ENCODE data around the gene SPTBN4.
"Not testable (repeated sequence)": the region's sequence is repeated elsewhere in the genome, so short reads cannot be mapped to it uniquely, and the experiment has no call there.

SPTBN4 gene

DNA sequence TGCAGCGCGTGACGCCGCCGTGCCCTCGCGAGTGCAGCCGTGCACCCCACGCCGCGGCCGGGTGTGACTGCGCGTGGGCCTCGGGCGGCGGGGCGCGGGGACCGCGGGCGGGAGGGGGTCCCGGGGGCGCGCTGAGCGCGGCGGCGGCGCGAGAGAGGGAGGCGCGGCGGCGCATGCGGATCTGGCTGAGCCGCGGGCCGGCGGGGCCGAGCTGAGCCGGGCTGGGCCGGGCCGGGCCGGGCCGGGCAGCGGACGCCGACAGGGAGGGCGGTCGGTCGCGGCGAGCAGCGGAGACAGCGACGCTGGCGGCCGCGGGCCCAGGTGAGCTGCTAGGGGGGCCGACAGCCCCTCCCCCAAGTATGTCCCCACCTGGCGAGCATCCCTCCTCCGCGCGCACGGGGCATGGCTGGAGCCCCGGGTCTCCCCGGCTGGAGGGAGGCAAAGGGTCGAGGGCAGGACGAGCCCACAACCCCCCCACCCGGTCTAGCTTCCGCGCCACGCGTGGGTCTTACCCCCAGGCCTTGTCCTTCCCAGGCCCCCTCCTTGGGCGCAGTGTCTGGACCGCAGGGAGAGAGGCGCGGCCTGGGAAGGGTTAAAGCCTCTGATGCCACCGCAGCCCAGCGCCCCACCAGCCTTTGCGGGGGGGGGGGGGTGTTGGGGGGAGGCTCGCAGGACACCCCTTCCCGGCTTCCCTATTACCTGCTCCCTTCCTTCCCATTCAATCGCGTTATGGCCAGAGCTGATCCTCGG is at the start of gene SPTBN4:
Gene SPTBN4, plus strand, starts transcription at position 17 of the 750 bp plus-strand sequence. CDS start 5,621 bp downstream, outside the sequence.
- no peak for DNase-seq

GRCh38 chr19:40417643-40417981 is 49.2 kb upstream of the SPTBN4 start:
- DNase-seq = no peak

DNA sequence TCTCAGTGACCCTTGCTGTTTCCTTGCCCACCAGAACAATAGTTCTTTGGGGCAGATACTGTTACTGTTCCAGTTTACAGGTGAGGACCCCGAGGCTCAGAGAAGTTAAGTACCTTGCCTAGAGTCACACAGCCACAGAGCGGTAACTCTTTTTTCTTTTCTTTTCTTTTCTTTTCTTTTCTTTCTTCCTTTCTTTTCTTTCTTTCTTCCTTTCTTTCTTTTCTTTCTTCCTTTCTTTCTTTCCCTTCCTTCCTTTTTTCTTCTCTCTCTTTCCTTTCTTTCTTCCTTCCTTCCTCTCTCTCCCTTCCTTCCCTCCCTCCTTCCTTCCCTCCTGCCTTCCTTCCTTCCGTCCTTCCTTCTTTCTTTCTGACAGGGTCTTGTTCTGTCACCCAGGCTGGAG is 48.8 kb upstream of the SPTBN4 start:
- DNase-seq = no peak

DNA sequence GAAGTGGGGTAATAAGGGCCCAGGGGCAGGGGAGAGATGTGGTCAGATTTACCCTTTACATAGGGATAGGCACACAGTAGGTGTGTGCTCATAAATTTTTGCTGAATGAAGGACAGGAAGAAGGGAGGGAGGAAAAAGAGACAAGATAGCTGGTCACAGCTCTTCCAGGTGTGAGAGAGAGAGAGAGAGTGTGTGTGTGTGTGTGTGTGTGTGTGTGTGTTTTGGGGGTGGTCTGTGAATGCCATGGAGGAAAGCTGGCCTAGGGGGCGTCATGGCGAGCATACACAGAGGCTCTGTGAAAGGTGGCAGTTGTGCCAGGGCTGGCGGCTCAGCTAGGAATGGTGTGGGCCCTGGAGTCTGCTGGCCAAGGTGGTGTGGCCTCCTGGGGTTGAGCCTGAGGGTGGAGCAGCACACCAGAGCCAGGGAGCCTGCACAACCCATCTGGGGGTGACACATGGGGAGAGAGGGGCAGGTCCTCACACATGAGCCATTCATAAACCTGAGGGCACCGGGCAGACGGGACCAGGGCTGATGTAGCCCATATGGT is 47.7 kb upstream of the SPTBN4 start:
- DNase-seq = no peak

GRCh38 chr19:40419780-40420179 is 47.0 kb upstream of the SPTBN4 start:
- no peak for DNase-seq

DNA sequence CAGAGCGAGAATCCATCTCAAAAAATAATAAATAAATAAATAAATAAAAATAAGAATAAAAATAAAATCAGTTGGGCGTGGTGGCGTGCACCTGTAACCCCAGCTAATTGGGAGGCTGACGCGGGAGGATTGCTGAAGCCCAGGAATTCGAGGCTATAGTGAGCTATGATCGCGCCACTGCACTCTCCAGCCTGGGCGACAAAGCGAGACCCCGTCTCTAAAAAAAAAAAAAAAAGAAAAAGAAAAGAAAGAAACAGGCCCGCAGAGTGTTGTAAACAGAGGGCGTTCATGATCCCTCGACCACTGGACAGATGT is 46.4 kb upstream of the SPTBN4 start:
- no peak for DNase-seq

GRCh38 chr19:40420766-40421765 is 45.7 kb upstream of the SPTBN4 start:
- no peak for DNase-seq

- DNase-seq = no peak
These were observed 44.6 kb upstream of the SPTBN4 start for GRCh38 chr19:40421993-40422747.

- no peak for DNase-seq
These were observed 43.8 kb upstream of the SPTBN4 start for GRCh38 chr19:40422748-40423566.

DNA sequence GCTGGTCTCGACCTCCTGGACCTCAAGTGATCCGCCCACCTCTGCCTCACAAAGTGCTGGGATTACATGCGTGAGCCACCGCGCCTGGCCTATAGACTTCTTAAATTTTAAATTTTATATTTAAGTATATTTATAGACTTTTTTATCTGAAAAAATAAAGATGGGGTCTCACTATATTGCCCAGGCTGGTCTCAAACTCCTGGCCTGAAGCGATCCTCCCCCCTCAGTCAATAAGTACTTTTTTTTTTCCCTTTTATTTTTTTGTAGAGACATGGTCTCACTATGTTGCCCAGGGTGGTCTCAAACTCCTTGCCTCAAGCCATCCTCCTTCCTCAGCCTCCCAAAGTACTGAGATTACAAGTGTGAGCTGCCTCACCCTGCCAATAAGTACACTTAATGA is 42.9 kb upstream of the SPTBN4 start:
- no peak for DNase-seq

DNA sequence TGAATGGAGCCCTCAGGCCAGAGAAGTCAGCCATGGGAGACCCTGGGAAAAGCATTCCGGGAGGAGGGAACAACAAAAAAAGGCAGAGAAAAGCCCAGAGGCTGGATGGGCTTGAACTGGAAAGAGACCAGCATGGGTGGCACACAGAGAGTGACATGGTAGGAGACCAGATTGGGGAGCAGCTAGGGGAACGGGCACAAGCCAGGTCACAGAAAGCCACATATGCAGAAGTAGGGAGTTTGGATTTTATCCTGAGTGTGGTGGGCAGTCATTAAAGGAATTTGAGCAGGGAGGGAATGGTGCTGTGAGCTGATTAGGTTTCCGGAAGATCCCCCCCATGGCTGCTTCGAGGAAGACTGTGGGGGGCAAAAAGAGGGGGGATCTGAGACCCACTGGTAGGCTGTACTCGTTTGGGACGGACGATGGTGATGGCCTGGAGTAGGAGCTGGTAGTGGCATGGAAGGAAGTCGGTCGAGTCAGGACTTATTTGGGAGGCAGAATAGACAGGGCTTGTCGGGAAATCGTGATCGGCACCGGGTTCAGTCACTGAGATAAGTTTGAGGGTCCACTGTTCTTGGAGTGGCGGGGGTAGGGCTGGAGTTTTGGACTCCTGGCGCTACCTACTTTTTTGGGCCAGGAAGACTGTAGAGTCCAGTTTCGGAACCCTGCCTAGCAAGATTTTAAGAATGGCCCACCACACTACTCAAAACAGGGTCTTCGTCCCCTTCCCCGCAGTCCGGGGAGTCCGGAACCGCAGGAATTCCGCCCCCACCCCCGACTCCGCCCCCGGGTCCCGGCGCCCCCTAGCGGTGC is 42.0 kb upstream of the SPTBN4 start:
- DNase-seq = no peak

GRCh38 chr19:40425450-40426287 is 41.1 kb upstream of the SPTBN4 start, which contains the start of gene SERTAD1:
Gene SERTAD1, minus strand, starts transcription at chr19:40425992. Its CDS starts 2,446 bp downstream, at chr19:40423546.
- peak; percentile 93 for DNase-seq

GRCh38 chr19:40428197-40428596 is 38.6 kb upstream of the SPTBN4 start:
- not testable (repeated sequence) for DNase-seq

GRCh38 chr19:40430242-40430641 is 36.6 kb upstream of the SPTBN4 start:
- DNase-seq = not testable (repeated sequence)

GRCh38 chr19:40431698-40432097 is 35.1 kb upstream of the SPTBN4 start:
- no peak for DNase-seq

DNA sequence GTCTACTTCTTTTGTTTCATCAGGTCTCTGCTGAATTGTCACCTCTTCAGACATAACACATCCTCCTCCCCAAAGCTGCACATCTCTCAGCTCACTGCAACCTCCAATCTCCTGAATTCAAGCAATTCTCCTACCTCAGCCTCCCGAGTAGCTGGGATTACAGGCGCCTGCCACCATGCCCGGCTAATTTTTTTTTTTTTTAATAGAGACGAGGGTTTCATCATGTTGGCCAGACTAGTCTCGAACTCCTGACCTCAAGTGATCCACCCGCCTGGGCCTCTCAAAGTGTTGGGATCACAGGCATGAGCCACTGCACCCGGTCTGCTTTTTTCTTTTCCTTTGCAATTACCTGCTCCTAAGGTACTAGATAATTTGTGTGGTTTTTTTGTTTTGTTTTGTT is 34.0 kb upstream of the SPTBN4 start:
- not testable (repeated sequence) for DNase-seq

DNA sequence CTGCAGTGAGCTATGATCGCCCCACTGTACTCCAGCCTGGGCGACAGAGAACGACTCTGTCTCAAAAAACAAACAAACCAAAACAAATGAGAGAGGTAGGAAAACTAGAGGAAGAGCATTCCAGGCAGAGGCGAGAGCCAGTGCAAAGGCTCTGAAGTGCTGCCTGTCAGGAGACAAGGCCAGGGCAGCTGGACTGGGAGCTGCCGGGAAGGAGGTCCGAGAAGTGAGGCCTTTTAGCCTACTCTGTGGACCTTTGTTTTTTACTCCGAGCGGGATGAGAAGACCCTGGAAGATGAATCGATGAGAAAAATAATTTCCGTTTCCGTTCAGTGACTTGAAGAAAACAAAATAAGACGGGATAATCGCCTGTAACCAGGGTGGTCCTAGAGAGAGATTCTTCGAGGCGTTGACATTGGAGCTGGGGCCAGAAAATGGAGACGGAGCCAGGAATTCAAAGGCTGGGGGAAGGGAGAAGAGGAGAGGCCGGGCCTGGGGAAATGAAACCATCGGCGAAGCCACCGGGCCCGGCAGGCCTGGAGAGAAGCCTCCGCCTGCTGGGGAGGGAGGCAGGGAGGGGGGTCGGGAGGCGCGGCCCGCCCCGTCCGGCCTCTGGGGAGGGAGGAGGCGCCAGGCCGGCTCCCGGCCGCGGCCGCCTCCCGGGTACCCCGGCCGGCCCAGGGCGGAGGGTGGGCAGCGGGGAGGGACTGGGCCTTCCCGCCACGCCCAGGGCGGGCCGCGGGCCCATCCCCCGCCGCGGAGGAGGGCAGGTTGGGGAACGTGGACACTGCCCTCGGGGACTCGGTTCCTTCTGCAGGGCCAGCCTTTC is 33.2 kb upstream of the SPTBN4 start:
- DNase-seq = peak; percentile 3

DNA sequence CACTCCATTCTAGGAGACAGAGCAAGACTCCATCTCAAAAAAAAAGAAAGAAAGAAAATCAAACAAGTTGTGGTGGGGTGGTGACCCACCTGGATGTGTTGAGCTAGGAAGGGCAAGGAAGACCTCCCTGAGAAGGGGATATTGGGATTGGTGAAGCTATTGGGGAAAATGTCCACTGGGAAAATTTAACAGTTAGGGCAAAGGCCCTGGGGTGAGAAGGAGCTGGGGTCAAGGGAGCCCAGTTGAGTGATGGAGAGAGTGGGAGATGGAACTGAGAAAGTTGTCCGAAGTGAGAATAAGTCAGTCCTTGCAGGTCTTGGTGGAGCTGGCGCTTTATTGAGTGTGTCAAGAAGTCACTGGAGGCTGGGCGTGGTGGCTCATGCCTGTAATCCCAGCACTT is 28.5 kb upstream of the SPTBN4 start:
- no peak for DNase-seq

- no peak for DNase-seq
These were observed 25.0 kb upstream of the SPTBN4 start for GRCh38 chr19:40441719-40442253.
